Thoracic aorta (tissue), 2 donors: ENCODE data around the gene PLXDC2. TPM values are rescaled to one million over a fixed set of nuclear protein-coding genes. Genes with fewer than 3 reads are reported as not detected.

Experiments
- ATAC-seq: fragments of 150-250 bp; one replicate; pipeline ENCODE4 v1.8.0; 2017; ENCODE audit warnings: low read depth; ENCODE audit not compliant: insufficient number of reproducible peaks, low FRiP score
- DNase-seq: peaks from one replicate; pipeline ENCODE4 v3.0.0-alpha.2; 2020; ENCODE audit warnings: low spot score
- H3K27ac ChIP-seq, 2 donors: fragments of 200-600 bp; sonication (generic); 1 replicate in 1 of 2; 2 replicates in 1 of 2; pipeline ENCODE4 v1.5.1; 2016; ENCODE audit warnings: mild to moderate bottlenecking in 2 of 2, moderate library complexity in 2 of 2
- H3K27me3 ChIP-seq: fragments of 200-600 bp; sonication (generic); replicated peaks from 2 replicates; pipeline ENCODE4 v1.6.0; 2016; ENCODE audit warnings: mild to moderate bottlenecking; ENCODE audit not compliant: insufficient read depth
- H3K36me3 ChIP-seq: fragments of 200-600 bp; sonication (generic); one replicate; pipeline ENCODE4 v1.5.1; 2016
- H3K4me1 ChIP-seq, 2 donors: fragments of 200-600 bp; sonication (generic); 1 replicate in 1 of 2; 2 replicates in 1 of 2; pipeline versions ENCODE4 v1.5.1 to v1.6.0; 2016; ENCODE audit warnings: low read depth in 2 of 2, mild to moderate bottlenecking in 1 of 2; ENCODE audit not compliant: control insufficient read depth in 1 of 2
- H3K4me3 ChIP-seq: fragments of 200-600 bp; sonication (generic); 2 replicates; pipeline ENCODE4 v1.5.1; 2016; ENCODE audit warnings: mild to moderate bottlenecking
- H3K9me3 ChIP-seq: fragments of 200-600 bp; sonication (generic); 2 replicates; pipeline ENCODE4 v1.5.1; 2016
- CTCF ChIP-seq: fragments of 200-600 bp; sonication (generic); IDR thresholded peaks from one replicate; pipeline ENCODE4 v1.5.1; 2019; ENCODE audit warnings: antibody characterized with exemption
- total RNA-seq, 2 donors: library from RNA; depleted of rRNA; stranded (reverse); fragments of >200 nt; gene quantifications; one replicate each; pipeline versions ENCODE4 v1.1.0 to v1.2.3, GENCODE V29; 2016

Gene PLXDC2
- total RNA-seq, 2 donors from 2014 or later: 105 to 155 TPM

GRCh38 chr10:19819419-19820033 is 3.3 kb downstream of the PLXDC2 start:
- ATAC-seq (no peak), DNase-seq (no peak)
- peaks cover 26 to 36% of the 10 kb centered on the region in 2 donors for H3K4me1 ChIP-seq
- TF ChIP-seq CTCF: peak; percentile 84
- H3K4me3 ChIP-seq: peak overlapping the region; percentile 98
- H3K27ac ChIP-seq: peak overlapping the region; percentile 42 to 90
- H3K36me3 ChIP-seq: no peaks in the 10 kb centered on the region
- no peaks in the 10 kb centered on the region for H3K27me3 ChIP-seq
- H3K9me3 ChIP-seq: no peaks in the 10 kb centered on the region

GRCh38 chr10:19824381-19825342 is 8.4 kb downstream of the PLXDC2 start:
- Histone ChIP-seq H3K9me3 (no peaks in the 10 kb centered on the region), H3K27me3 (no peaks in the 10 kb centered on the region), H3K4me1 (peaks cover 56 to 81% of the 10 kb centered on the region in 2 donors), H3K27ac (peak overlapping the region in 1 of 2 donors; percentile 24), H3K36me3 (no peaks in the 10 kb centered on the region), H3K4me3 (peak overlapping the region; percentile 20)
- ATAC-seq (no peak), DNase-seq (no peak)
- no peak for TF ChIP-seq CTCF

- Histone ChIP-seq H3K9me3 (no peaks in the 10 kb centered on the region), H3K4me1 (peaks cover 55 to 88% of the 10 kb centered on the region in 2 donors), H3K4me3 (peak overlapping the region; percentile 20), H3K27ac (peak overlapping the region in 1 of 2 donors; percentile 24), H3K27me3 (no peaks in the 10 kb centered on the region), H3K36me3 (no peaks in the 10 kb centered on the region)
- ATAC-seq (no peak), DNase-seq (no peak)
- TF ChIP-seq CTCF: no peak
Observed at GRCh38 chr10:19825700-19826099, 9.5 kb downstream of the PLXDC2 start.

DNA sequence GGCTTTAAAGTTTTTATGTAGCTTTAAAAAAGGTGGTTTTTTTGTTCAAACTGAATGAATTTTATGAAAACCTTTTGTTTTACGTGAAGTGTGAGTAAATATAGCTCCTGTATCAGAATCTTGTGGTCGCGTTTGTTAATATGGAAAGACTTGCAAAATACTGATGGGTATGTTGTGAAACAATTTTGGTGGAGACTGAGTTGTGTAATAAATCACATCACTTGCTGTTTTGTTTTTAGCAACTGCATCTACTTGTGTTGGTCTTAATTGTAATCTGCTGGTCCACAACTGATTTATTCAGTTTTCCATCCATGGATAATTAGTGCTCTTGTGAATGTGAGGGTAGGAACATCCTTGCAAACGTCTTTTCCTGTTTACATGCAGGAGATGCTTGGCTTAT is 10.5 kb downstream of the PLXDC2 start:
- DNase-seq (no peak), ATAC-seq (no peak)
- Histone ChIP-seq H3K4me3 (peak overlapping the region; percentile 20), H3K4me1 (peaks cover 47 to 78% of the 10 kb centered on the region in 2 donors), H3K9me3 (no peaks in the 10 kb centered on the region), H3K36me3 (no peaks in the 10 kb centered on the region), H3K27ac (peak overlapping the region in 1 of 2 donors; percentile 24), H3K27me3 (no peaks in the 10 kb centered on the region)
- TF ChIP-seq CTCF: no peak
